Stomach (tissue), 4 donors: Measurements from ENCODE around the gene PLK5.

ENCODE experiments used
- CTCF ChIP-seq, 7 experiments: fragments of 450-650 bp in 4 of 7; fragments of 200-600 bp in 3 of 7; sonication (generic) in 3 of 7; IDR thresholded peaks; one replicate each; pipeline ENCODE4 v1.5.1; 2016 to 2019; ENCODE audit warnings: antibody characterized with exemption in 7 of 7, control low read depth in 2 of 7, mild to moderate bottlenecking in 1 of 7
- EP300 ChIP-seq: sonication (generic); formaldehyde crosslinking; IDR thresholded peaks from one replicate; pipeline ENCODE4 v1.6.1; 2017; ENCODE audit warnings: antibody characterized with exemption
- POLR2A ChIP-seq, 4 donors: fragments of 450-650 bp; IDR thresholded peaks; one replicate each; pipeline ENCODE4 v1.6.1; 2016; ENCODE audit warnings: antibody characterized with exemption in 4 of 4, control low read depth in 2 of 4, mild to moderate bottlenecking in 1 of 4, moderate library complexity in 1 of 4
- POLR2AphosphoS5 ChIP-seq, 3 donors: sonication (generic); formaldehyde crosslinking; IDR thresholded peaks; one replicate each; pipeline ENCODE4 v1.6.1; 2016; ENCODE audit warnings: antibody characterized with exemption in 3 of 3

GRCh38 chr19:1521636-1522035 is 2.2 kb upstream of the PLK5 start:
- TF ChIP-seq POLR2A (IDR thresholded peaks at IDR 0.05): no peak
- TF ChIP-seq CTCF (IDR thresholded peaks at IDR 0.05): no peak
- no peak for TF ChIP-seq POLR2AphosphoS5 (IDR thresholded peaks at IDR 0.05)
- TF ChIP-seq EP300: no peak
